Measurements from ENCODE around the gene PFDN4.
"Not testable (repeated sequence)": the region's sequence is repeated elsewhere in the genome, so short reads cannot be mapped to it uniquely, and the experiment has no call there.

The PFDN4 gene

DNA sequence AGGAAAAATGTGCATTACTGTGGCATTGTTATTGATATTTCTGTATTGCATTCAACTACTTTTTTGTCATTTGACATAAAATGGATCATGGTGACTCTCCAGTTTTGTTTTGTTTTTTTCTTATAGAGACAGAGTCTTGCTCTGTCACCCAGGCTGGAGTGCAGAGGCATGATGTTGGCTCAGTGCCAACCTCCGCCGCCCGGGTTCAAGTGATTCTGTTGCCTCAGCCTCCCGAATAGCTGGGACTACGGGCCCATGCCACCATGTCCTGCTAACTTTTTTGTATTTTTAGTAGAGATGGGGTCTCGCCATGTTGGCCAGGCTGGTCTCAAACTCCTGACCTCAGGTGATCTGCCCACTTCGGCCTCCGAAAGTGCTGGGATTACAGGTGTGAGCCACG, 16.8 kb downstream of the PFDN4 start:
- not testable (repeated sequence) for DNase-seq (ENCODE audit: low spot score)

DNA sequence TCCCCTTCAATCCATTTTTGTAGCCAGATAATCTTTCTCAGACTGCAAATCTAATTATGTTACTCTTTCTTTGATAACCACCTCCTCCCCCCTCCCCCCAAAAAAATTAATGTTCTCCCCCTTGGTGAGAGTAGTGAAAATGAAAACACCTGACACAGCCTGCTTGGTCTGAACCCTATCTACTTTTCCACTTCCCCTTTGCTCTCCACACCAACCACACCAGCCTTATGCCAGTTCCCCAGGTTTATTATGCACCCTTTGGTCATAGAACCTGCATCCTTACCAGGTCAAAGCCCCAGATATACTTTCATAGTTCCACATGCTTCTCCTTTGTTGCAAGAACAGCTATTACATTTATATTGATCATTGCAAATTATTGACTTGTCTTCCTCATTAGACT, 19.4 kb downstream of the PFDN4 start:
- no peak for DNase-seq (ENCODE audit: low spot score)

DNA sequence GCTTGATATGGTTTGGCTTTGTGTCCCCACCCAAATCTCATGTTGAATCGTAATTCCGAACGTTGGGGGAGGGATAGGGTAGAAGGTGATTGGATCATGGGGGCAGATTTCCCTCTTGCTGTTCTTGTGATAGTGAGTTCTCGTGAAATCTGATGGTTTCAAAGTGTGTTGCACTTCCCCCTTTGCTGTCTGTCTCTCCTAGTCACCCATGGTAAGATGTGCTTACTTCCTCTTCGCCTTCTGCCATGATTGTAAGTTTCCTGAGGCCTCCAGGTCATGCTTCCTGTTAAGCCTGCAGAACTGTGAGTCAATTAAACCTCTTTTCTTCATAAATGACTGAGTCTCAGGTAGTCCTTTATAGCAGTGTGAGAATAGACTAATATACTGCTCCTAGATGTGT, 19.9 kb downstream of the PFDN4 start:
- DNase-seq (ENCODE audit: low spot score): no peak

DNA sequence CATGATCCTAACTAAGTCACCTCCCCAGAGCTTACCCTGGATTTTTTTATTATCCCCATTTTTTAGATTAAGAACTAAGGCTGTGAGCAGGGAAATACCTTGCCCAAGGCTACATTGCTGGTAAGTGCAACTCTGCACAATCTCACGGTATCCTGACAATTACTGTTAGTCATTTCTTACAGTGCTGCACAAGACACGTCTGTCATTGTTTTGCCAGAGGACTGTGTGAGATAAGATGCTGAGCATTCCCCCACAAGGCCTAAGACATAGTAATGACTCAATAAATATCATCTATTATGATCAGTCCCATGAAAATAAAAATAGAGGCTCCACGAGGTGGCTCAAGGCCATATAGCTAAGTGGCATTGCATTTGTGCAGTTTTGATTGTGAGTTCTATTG, 21.0 kb downstream of the PFDN4 start:
- no peak for DNase-seq (ENCODE audit: low spot score)

DNA sequence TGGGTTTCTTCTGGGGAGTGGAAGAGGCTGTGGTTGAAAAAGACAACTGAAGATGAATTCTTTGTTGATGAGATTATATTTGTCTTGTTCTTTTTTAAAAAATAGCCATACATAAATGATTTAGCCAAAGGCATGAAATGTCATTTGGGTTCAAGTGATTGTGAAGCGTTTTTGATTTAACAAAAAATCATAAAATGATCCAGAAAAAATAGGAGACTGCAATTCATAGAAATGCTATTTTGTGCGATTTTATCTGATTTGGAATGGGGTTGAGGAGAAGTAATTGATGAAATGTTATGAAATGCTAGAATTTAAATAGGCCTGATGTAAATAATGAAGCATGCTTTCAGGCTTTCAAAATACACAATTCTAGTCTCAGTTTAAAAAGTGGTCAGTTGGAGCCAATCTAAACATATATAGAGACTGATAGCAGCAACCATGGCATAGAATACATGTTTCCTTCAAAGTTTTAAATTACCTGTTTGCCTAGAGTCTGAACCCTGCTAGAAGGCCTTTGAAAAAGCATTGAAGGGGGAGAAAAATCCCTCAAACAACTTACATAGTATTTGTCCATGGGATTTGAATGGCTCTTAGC, 21.8 kb downstream of the PFDN4 start:
- DNase-seq (ENCODE audit: low spot score): no peak

DNA sequence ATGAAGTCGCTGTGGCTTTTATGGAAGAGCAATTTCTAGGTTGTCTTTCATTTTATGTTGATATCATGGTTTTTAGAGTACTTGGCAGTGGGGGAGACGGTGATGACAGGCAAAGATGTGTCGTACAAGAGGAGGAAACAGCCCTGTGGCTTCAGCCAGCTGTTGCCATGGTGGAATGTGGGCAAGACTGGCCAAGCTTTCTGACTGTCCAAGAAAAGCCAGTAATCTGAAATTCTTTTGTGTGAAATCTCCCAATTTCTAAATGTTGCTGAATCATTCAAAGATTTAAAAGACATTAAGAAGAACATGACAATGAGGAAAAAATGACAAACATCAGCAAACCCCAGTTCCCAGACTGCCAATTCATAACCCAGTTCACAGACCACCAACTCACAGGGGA, 23.1 kb downstream of the PFDN4 start:
- no peak for DNase-seq (ENCODE audit: low spot score)

DNA sequence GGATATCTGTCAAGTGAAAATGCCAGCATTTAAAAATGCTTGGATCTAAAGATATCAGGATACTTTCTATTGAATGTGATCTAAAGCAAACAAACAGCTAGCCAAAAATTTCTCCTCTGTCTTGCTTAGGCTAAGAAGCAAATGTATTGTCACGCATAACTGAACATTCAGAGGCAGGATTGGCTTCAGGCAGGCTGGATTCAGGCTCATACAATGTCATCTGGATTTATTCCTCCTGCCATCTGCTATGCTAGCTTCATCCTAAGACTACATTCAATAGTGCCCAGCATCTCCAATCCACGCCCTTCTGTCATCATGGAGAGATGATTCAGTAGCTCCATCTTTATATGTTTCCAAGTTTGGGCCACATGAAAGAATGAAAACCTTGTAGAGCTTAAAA, 27.1 kb downstream of the PFDN4 start:
- DNase-seq (ENCODE audit: low spot score): no peak

DNA sequence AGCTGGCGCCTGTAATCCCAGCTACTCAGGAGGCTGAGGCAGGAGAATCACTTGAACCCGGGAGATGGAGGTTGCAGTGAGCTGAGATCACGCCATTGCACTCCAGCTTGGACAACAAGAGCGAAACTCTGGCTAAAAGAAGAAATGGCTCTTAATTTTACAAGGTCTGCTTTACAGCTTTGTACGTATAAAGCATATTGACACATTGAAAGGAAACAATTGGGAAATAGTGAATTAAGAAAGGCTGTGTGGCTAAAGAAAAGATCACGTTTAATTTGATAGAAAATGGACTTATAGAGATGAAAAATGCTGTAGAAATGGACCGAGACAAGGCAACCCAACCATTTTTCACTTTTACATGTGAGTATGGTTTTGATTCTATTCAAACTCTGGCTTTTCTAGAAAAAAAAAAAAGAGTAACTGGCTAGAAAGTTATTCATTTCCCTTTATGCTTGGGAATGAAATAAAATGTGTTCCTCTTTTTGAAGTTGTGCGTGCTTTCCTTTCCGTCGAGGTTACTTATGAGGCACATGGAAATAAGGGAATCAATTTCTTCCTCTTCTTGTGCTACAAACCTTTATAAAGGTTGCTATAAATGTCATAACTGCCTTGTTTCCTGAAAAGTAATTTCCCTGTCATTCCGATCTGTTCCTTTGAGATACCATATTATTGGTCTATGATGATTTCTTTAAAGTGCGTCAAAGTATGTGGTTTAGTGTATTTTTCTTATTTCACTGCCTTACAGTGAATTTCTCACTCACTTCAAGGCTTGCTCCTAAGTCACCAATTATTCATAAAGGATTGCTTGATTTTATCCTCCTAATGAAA, 29.4 kb downstream of the PFDN4 start:
- no peak for DNase-seq (ENCODE audit: low spot score)

DNA sequence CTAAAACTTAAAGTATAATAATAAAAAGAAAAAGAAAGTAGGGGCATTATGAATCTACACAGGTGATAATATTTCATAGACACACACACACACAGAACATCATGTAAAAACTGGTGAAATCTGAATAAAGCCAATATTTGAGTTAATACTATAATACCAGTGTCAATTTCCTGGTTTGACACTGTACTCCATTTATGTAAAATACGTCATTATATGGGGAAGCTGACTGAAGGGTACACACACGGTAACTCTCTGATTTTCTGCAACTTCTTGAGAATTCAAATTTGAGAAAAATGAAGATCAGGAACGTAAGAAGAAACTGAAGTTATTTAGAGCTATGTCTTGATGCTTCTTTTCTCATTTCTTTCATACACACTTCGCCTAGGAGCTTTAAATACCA, 36.2 kb downstream of the PFDN4 start:
- no peak for DNase-seq (ENCODE audit: low spot score)

DNA sequence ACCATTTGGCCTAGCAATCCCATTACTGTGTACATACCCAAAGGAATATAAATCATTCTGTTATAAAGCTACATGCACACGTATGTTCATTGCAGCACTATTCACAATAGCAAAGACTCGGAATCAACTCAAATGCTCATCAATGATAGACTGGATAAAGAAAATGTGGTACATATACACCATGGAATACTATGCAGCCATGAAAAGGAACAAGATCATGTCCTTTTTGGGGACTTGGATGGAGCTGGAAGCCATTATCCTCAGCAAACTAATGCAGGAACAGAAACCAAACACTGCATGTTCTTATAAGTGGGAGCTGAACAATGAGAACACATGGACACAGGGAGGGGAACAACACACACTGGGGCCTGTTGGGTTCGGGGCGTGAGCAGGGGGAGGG, 40.8 kb downstream of the PFDN4 start:
- DNase-seq (ENCODE audit: low spot score): not testable (repeated sequence)

DNA sequence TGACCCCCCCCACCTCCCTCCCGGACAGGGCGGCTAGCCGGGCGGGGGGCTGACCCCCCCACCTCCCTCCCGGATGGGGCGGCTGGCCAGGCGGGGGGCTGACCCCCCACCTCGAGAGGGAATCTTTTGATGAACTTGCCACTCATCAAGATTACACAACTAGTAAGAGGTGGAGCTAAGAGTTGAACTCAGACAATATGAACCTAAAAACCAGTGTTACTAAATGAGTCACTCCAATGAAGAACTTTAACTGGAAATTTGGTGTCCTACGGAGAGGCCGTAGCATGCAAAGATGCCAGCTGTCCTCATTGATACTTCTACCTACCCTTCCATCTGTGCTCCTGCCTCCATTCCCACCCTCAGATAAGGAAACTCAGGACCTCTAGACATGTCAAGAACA, 42.8 kb downstream of the PFDN4 start:
- DNase-seq (ENCODE audit: low spot score): no peak

DNA sequence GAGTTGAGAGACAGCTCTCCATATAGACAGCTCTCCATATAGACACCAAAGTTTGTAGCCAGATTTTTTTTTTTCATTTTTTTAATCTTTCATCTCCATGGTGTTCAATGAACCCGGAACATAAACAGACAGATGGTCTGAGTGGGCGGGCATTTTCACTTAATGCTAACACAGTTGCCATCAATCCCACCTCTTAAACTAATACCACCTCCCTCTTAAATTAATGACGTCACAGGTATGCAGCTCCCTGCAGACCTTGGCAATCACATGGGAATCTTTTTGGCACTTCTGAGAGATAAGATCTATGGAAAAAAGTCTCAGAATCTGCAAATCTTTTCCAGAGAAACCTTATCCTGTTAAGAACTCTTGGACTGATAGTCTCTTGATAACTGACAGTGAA, 43.2 kb downstream of the PFDN4 start:
- DNase-seq (ENCODE audit: low spot score): no peak

DNA sequence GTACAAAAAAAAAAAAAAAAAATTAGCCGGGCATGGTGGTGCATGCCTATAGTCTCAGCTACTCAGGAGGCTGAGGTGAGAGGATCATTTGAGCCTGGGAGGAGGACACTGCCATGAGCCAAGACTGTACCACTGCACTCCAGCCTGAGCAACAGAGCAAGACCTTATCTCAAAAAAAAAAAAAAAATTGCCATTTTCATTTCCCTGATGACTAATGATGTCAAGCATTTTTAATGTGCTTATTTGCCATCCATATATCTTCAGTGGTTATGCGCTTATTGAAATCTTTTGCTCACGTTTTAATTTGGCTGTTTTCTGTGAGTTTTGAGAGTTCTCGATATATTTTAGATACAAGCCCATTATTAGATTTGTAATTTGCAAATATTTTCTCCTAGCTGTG, 46.7 kb downstream of the PFDN4 start:
- no peak for DNase-seq (ENCODE audit: low spot score)

DNA sequence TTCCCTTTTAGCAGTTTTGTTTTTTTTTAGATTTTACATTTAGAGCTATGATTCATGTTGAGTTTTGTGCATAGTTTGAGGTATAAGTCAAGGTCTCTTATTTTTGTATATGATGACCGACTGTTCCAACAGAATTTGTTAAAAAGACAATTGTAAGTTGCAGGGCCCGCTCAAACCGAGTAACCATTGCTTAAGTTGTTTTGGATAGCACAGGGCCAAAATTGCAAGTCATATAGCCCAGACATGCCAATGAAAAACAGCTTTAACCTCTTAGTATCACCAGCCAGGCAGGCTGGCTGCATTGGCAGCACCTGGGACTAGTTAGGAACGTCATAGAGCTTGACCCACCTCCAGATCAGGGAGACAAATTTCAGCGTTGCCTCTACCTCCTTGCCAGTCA, 47.3 kb downstream of the PFDN4 start:
- no peak for DNase-seq (ENCODE audit: low spot score)

DNA sequence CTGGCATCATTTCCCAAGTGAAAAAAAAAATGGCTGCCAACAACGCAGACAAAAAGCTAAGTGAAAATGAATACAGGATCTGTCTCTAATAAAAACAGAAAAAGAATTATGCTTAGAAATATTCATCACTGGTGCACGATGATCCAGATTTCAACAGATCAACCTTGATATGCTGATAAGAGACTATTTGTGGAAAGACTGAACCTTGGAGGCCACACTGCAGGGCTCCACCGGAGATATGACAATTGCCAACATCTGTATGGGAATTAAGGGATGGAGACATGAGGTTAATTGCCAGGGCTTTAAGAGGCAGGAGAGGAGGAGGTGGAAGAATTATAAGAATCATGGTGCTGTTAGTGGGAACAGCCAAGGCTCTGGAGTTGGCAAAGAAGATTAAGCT, 48.3 kb downstream of the PFDN4 start:
- DNase-seq (ENCODE audit: low spot score): no peak

DNA sequence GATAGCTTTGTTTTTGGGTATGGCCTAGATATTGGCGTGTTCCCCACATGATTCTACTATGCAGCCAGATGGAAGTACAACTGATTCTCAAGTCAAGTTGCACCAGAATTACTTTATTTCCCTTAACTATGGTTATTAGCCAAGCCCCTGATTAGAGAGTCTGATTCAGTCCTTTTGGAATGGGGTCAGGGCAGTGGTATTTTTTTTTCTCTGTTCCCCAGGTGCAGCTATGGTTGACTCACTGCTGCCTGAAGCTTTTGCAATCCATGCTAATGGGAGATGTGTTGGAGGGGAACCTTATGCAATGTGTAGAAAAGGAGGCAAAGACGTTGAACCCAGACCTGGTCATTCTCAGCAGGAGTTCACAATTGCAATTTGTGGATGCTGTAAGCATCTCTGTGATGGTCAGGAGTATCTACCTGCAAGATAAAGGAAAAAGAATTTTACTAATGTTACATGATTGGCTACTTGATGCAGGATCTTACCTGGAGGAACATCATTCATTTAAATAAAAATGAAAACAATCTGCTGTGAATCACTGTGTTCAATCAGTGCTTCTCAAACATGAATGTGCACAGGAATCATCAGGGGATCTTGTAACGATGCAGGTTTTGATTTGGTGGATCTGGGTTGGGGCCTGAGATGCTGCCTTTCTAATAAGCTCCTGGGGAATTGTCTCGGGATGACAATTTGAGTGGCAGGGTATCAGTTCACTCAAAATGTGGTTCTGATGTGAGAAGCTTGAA, 49.4 kb downstream of the PFDN4 start:
- no peak for DNase-seq (ENCODE audit: low spot score)

DNA sequence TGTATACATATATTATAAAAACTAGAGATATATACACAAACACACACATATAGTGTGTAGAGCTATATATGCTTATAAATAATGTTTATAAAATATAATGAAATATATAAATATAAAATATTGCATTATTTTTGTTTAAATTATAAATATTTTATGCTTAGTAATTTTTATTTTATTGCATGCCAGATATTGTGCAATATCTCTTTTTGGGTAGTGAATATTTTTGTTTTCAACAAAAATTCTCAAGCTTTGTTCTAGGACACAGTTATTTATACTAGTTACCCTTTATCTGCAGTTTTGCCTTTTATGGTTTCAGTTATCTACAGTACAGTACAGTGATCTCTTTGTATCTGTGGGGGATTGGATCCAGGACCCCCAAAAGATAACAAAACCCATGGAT, 52.2 kb downstream of the PFDN4 start:
- no peak for DNase-seq (ENCODE audit: low spot score)

DNA sequence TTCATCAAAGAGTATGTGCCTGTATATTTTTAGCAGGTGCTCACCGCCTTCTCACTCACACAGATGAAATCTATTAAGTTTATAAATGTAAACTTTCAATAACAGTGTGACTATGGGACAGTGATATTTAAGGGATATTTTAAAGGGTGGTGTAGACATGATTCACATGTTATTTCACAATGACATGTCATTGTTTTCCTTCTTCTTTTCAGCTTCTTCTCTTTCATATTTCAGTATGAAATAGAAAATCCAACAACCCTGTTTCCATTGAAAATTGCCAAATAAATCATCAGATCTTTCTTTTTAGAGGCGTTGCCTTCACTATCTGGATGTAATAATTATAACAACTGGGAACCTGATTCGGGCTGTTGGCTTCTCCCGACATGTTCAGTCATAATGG, 54.8 kb downstream of the PFDN4 start:
- DNase-seq (ENCODE audit: low spot score): no peak

DNA sequence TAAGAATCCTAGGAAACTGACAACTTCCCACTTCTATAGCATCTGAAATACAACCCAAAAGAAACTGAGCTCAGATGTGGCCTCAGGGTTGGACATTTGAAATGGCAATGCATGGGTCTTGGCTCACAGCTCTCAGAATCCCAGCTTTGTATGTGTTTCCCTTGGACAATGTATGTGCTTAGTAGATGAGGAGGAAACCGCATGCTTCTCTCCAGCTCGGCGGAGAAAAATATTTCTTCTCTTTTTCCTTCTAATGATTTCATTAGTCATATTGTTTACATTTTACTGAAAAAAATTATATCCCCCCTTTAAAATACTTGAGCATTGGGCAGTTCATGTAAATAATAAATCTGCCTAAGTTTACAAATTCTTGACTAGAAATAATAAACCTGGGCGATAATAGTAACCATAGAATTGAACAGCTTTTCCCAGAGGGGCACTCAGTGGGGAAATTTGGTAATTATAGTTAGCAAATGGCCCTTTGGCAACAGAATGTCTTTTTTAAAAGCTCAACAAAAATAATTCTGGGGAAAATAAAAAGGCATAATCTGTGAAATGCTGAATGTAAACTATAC, 55.3 kb downstream of the PFDN4 start:
- DNase-seq (ENCODE audit: low spot score): no peak

DNA sequence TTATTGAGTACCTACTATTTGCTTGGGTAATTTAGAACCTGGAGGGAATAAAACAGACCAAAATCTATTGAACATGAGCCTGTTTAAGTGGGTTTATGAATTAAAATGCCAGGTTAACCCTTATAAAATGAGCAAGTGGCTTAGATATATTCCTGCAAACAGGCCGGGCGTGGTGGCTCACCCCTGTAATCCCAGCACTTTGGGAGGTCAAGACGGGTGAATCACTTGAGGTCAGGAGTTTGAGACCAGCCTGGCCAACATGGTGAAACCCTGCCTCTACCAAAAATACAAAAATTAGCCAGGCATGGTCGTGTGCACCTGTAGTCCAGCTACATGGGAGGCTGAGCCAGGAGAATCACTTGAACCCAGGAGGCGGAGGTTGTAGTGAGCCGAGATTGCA, 57.9 kb downstream of the PFDN4 start:
- not testable (repeated sequence) for DNase-seq (ENCODE audit: low spot score)

DNA sequence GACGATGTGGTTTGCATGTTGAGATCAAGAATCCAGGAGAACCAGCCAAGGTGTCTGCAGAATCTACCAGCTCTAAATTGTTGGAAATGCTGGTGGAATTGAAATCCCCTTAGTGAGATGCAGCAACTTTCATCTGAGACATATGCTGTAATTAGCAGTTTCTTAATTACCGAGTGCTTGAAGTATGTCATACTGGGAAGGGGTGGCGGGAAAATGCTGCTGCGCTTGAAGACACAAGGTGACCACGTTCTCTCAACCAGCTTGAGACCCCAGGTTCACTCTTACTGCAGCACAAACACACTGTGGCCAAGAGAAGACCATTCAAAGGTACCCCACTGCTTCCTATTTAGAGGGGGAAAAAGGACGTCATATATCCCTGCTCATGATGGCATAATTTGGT, 59.0 kb downstream of the PFDN4 start:
- DNase-seq (ENCODE audit: low spot score): no peak

DNA sequence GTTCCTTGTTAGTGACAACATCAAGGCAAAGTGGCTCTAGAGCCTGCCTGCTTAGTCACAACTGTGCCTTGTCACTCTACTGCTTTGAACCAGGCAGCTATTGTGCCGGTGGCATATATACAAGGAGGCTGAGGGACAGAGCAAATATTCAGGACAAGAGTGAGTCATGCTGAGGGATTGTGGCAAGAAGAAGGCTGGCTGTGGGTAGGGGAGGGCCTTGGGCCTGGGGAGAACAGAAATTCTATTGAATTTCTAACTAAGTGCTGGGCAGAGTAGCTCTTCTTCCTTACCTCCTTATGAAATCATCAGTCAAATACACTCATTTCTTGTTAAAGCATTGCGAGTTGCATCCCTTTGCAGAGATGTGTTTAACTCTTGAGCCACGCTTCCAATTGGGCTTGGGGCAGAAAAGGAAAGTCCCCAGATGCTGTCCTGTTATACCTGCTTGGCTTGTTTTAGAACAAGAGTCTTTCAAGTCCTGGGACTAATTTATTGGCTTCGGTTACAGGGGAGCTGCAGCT, 59.7 kb downstream of the PFDN4 start:
- DNase-seq (ENCODE audit: low spot score): no peak

DNA sequence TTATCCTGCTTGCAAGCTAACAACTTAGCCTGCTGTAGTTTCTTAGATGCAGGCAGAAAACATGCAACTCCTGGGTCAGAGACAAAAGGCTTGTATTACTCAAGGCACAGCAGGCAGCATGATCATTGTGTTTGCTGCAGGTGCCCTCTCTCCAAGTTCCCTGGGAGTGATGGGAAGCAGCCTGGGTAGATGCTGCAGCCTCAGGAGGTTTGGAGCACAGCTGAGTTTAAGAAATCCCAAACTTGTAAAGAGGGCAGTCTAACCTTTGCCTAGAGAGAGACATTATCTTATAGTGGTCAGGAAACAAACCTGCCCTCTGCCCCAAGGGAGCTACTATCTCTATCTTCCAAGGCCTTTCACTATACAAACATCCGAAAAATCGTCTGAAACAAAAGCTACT, 61.1 kb downstream of the PFDN4 start:
- DNase-seq (ENCODE audit: low spot score): no peak

Measured in CD4-positive, alpha-beta T cell treated with Interleukin-6 at 100 ng/mL for 8 hours (primary cell).